HG02852 (cell line): ENCODE data around the gene SDR42E1.

Experiments
- ATAC-seq: cut with Tn5 transposase; IDR thresholded peaks from one replicate; pipeline ENCODE4 v1.9.1; 2021; ENCODE audit warnings: mild to moderate bottlenecking, moderate library complexity; ENCODE audit not compliant: unreplicated experiment

Gene SDR42E1

GRCh38 chr16:81942007-81942601, 69.2 kb downstream of the SDR42E1 start:
- ATAC-seq: no peak

- ATAC-seq: no peak
These were observed 70.3 kb downstream of the SDR42E1 start for GRCh38 chr16:81940781-81941560.

GRCh38 chr16:81939164-81940056, 71.9 kb downstream of the SDR42E1 start:
- no peak for ATAC-seq
